ENCODE measurements around the gene FBXO10. TPM values are rescaled to one million over a fixed set of nuclear protein-coding genes. Genes with fewer than 3 reads are reported as not detected.
"Not testable (repeated sequence)": the region's sequence is repeated elsewhere in the genome, so short reads cannot be mapped to it uniquely, and the experiment has no call there.

The FBXO10 gene
- total RNA-seq, 3 donors from 2014 or later: 5.1 to 6.9 (median 5.9) TPM

DNA sequence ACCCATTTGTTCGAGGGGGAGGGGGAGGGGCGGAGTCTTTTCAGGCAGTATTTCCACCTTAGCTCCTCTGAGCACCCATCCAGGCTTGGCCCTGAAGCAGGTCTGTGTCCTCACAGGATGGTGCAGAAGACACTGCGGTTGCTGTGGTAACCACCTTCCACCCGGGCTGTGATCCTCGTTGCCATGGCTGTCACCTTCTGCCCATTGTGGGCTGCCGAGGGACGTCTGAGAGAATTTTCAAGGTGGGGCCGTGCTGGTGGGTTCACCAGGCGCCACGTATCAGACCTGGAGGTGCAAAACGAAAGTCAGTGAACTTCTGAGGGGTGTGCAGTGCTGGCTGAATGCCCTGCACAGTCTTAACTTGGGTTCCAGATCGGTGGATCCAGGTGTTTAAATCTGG is 63.7 kb downstream of the FBXO10 start:
- Histone ChIP-seq H3K4me3 (no peak overlapping the region), H3K9me3 (no peaks in the 10 kb centered on the region), H3K27me3 (no peaks in the 10 kb centered on the region), H3K4me1 (no peaks in the 10 kb centered on the region), H3K27ac (no peak overlapping the region), H3K36me3 (no peaks in the 10 kb centered on the region)
- TF ChIP-seq, protein P1, sequence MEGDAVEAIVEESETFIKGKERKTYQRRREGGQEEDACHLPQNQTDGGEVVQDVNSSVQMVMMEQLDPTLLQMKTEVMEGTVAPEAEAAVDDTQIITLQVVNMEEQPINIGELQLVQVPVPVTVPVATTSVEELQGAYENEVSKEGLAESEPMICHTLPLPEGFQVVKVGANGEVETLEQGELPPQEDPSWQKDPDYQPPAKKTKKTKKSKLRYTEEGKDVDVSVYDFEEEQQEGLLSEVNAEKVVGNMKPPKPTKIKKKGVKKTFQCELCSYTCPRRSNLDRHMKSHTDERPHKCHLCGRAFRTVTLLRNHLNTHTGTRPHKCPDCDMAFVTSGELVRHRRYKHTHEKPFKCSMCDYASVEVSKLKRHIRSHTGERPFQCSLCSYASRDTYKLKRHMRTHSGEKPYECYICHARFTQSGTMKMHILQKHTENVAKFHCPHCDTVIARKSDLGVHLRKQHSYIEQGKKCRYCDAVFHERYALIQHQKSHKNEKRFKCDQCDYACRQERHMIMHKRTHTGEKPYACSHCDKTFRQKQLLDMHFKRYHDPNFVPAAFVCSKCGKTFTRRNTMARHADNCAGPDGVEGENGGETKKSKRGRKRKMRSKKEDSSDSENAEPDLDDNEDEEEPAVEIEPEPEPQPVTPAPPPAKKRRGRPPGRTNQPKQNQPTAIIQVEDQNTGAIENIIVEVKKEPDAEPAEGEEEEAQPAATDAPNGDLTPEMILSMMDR (IDR thresholded peaks at IDR 0.05): no peak
- TF ChIP-seq POLR2AphosphoS5 (IDR thresholded peaks at IDR 0.05): no peak
- TF ChIP-seq POLR2A (IDR thresholded peaks at IDR 0.05): no peak
- intact Hi-C loops (cut with DNase I; ENCODE audit: low total_unique reads): loop anchor here (5.0 kb wide), 1 partner anchor 880 kb away; the partner anchor contains the start of gene ALDH1B1
- no peak for DNase-seq (ENCODE audit: low spot score in 2 of 2)

DNA sequence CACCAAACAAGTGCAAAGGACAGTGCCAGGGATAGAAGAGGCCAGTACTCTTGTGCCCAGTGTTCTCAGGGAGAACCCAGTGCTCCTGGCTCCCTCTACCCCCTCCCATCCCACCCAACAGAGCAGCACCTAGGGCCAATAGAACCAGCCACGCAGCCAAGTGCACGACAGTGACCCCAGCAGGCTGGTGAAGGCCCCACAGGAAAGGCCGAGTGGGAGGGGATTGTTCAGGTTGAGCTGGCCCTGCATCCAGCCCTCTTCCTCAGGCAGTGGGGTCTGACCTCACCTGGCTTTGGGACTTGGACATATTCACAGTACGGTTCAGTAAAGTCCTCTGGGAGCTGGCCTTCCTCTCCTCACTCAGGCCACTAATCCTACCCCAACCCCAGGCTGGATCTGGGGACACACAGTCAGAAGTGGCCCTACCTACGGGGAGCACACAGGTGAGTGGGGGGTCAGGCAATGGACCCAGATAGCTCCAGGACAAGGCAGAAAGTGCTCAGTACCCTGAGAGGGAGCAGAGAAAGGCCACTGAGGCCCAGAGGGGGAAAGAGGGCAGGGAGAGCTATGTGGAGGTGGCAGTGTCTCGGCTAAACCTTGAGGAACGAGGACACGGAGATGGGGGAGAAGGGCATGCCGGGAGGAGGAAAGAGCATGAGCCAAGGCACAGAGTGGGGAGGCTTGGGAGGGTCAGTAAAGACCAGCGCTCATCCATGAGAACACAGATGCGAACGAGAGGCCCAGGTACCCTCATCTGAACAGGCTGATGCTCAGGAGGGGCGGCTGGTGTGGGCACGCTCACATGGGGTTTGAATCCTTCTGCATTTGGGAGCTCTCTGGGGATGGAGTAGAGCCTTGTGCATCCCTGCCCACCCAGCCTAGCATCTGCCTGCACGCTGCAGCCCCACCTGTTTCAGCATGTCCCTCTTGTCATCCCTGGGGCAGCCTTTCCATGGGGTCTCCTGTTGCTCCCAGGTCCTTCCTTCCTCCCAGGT is 64.9 kb downstream of the FBXO10 start:
- no peaks in the 10 kb centered on the region for H3K4me1 ChIP-seq
- no peak for TF ChIP-seq POLR2A (IDR thresholded peaks at IDR 0.05)
- TF ChIP-seq, protein P1 (IDR thresholded peaks at IDR 0.05): no peak
- no peak for TF ChIP-seq POLR2AphosphoS5 (IDR thresholded peaks at IDR 0.05)
- no peak for DNase-seq (ENCODE audit: low spot score in 2 of 2)
- no peak overlapping the region for H3K27ac ChIP-seq
- no peaks in the 10 kb centered on the region for H3K9me3 ChIP-seq
- H3K27me3 ChIP-seq: no peaks in the 10 kb centered on the region
- H3K36me3 ChIP-seq: no peaks in the 10 kb centered on the region
- no peak overlapping the region for H3K4me3 ChIP-seq
- intact Hi-C loops (cut with DNase I; ENCODE audit: low total_unique reads): loop anchor here (5.0 kb wide), 1 partner anchor 881 kb away; the partner anchor contains the start of gene ALDH1B1

DNA sequence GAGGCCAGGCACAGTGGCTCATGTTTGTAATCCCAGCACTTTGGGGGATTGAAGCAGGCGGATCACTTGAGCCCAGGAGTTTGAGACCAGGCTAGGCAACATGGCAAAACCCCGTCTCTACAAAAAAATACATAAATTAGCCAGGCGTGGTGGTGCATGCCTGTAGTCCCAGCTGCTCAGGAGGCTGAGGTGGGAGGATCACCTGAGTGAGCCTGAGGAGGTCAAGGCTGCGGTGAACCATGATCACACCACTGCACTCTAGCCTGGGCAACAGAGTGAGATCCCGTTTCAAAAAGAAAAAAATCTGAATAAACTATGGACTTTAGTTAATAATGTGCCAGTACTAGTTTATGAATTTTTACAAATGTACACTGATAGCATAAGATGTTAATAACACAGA is 66.1 kb downstream of the FBXO10 start:
- H3K9me3 ChIP-seq; H3K36me3 ChIP-seq; H3K27ac ChIP-seq; H3K4me1 ChIP-seq; DNase-seq (ENCODE audit: low spot score in 2 of 2); H3K4me3 ChIP-seq; H3K27me3 ChIP-seq: not testable (repeated sequence)
- intact Hi-C loops (cut with DNase I; ENCODE audit: low total_unique reads): loop anchor here (5.0 kb wide), 1 partner anchor 882 kb away; the partner anchor contains the start of gene ALDH1B1

DNA sequence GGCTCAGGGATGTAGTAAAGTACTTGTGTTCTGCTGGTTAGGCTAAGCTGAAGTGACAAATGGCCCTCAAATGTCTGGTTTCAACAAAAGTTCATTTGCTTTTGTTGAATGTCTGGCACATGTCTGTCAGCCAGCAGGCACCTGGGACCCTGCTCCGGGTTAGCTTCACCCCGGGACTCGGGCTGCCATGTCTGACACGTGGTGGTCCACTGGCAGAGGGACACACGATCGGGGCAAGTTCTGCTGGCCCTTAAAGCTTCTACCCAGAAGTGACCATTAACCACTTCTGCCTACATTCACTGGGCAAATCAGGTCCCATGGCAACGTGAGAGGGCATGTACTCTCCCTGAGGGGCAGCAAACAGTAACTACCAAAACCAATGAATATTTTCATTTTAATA is 66.6 kb downstream of the FBXO10 start:
- TF ChIP-seq POLR2AphosphoS5 (IDR thresholded peaks at IDR 0.05) (no peak), POLR2A (IDR thresholded peaks at IDR 0.05) (no peak)
- TF ChIP-seq, protein P1 (IDR thresholded peaks at IDR 0.05): no peak
- H3K4me1 ChIP-seq: no peaks in the 10 kb centered on the region
- no peak overlapping the region for H3K4me3 ChIP-seq
- no peak for DNase-seq (ENCODE audit: low spot score in 2 of 2)
- H3K27ac ChIP-seq: no peak overlapping the region
- H3K36me3 ChIP-seq: no peaks in the 10 kb centered on the region
- intact Hi-C loops (cut with DNase I; ENCODE audit: low total_unique reads): no loop called here
- H3K9me3 ChIP-seq: no peaks in the 10 kb centered on the region
- no peaks in the 10 kb centered on the region for H3K27me3 ChIP-seq

DNA sequence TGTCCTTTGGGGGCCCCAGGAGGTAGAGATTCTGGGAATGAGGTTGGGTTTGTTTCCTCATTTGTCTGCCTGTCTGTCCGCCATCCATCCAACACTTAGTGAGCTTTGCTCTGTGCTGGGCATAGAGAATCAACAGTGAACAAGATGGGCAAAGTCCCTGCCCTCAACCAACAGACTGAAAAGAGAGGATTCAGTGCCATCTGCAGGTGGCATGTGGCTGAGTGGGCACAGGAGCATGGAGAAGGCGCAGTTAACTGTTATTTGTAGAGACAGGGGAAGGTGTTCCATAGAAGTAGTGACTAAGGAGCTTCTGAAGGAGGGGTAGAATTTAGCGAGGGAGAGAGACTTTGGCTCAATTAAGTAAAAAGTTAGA is 67.4 kb downstream of the FBXO10 start:
- no peaks in the 10 kb centered on the region for H3K36me3 ChIP-seq
- no peaks in the 10 kb centered on the region for H3K27me3 ChIP-seq
- no peaks in the 10 kb centered on the region for H3K9me3 ChIP-seq
- no peaks in the 10 kb centered on the region for H3K4me1 ChIP-seq
- peak overlapping the region in 1 of 2 donors; percentile 33 for H3K27ac ChIP-seq
- TF ChIP-seq, protein P1 (IDR thresholded peaks at IDR 0.05): no peak
- TF ChIP-seq POLR2A (IDR thresholded peaks at IDR 0.05) (no peak), POLR2AphosphoS5 (IDR thresholded peaks at IDR 0.05) (no peak)
- no peak overlapping the region for H3K4me3 ChIP-seq
- DNase-seq (ENCODE audit: low spot score in 2 of 2): no peak
- intact Hi-C loops (cut with DNase I; ENCODE audit: low total_unique reads): no loop called here

Data from breast epithelium (tissue), 4 donors.